ENCODE results near the gene MUS81.

GRCh38 chr11:65866509-65867283 lies 6.5 kb downstream of the MUS81 start:
- TF ChIP-seq EZH2phosphoT487 (IDR thresholded peaks at IDR 0.05) (no peak), CTCF (IDR thresholded peaks at IDR 0.05) (no peak)
